ENCODE measurements around the gene NEU1. TPM values are rescaled to one million over a fixed set of nuclear protein-coding genes. Genes with fewer than 3 reads are reported as not detected.

The NEU1 gene
- total and polyA plus RNA-seq, 2 of the 8 experiments (the other 6 are each of a cell fraction or from before 2014, with no cell fraction given), result 41.2 to 72.1 TPM

DNA sequence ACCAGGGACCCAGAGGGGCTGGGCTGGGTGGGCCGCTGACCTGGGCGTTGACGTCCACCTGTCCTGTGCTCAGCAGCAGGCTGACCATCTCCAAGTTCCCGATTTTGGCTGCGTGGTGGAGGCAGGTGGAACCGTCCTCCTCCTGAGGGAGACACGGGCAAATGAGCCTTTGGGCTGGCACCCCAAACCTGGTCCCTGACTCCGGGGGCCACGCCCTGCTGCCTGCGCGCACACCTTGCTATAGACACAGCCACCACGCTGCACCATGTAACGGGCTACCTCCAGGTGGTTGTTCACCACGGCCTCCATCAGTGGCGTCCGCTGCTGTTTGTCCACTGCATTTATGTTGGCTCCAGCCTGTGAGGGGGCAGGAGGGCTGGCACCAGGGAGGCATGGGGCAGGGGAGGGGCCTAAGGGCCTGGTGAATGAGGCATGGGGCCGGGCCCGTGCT, 23.9 kb upstream of the NEU1 start:
- H3K79me1 ChIP-seq (ENCODE audit: low read depth, low read length), result no peaks in the 10 kb centered on the region; the same call in 1 of the 2 replicates
- no peak overlapping the region for H2BK5ac ChIP-seq (ENCODE audit: low read depth, low read length)
- H3K4me1 ChIP-seq (replicated peaks in 1 of 4; ENCODE audit: control insufficient read depth in 3 of 4, insufficient read depth in 4 of 4, low read length in 3 of 4), result no peaks in the 10 kb centered on the region
- no peak overlapping the region for H2AFZ ChIP-seq (ENCODE audit: low read length)
- no peak overlapping the region for H2AK5ac ChIP-seq (ENCODE audit: low read depth, low read length)
- peaks cover 34 to 81% (median 68%) of the 10 kb centered on the region in 4 experiments for H3K36me3 ChIP-seq (ENCODE audit: control insufficient read depth in 2 of 4, insufficient read depth in 4 of 4, low read length in 3 of 4)
- H2BK15ac ChIP-seq (ENCODE audit: low read length), result no peak overlapping the region
- H3K23ac ChIP-seq (ENCODE audit: insufficient read length), result no peak overlapping the region
- H3K56ac ChIP-seq (replicated peaks; ENCODE audit: insufficient read length, low read depth, low read length), result no peak overlapping the region
- H4K8ac ChIP-seq (ENCODE audit: extremely low read depth, insufficient read depth, low read length), result no peak overlapping the region; the same call in 1 of the 2 replicates
- ChIA-PET CTCF (ENCODE audit: partially characterized antibody) (interaction anchor here (0.6 to 4.9 kb wide), 6 partner anchors 9 to 226 kb away, joined by 3 to 59 read pairs (median 4); partner anchors contain the start of genes C6orf47 and SLC44A4), POLR2A (ENCODE audit: partially characterized antibody) (interaction anchor here (0.8 to 4.2 kb wide), 3 partner anchors 11 to 223 kb away, joined by 3 to 21 read pairs (median 3); partner anchors contain the start of gene EHMT2)
- H4K5ac ChIP-seq (ENCODE audit: insufficient read length, low read depth, low read length), result no peak overlapping the region
- H3K14ac ChIP-seq (ENCODE audit: insufficient read length), result no peak overlapping the region
- 96% methylated on average over 18 of the region's 18 CpGs; no CpG with 5 or more reads in 1 of the 2 experiments for WGBS, 2 experiments (ENCODE audit: extremely low coverage in 1 of 2, insufficient coverage in 1 of 2, insufficient read length in 1 of 2, insufficient replicate concordance in 2 of 2, low coverage in 1 of 2, low lambda C conversion rate in 2 of 2, missing lambda C conversion rate in 1 of 2)
- H4K91ac ChIP-seq (replicated peaks; ENCODE audit: insufficient read length, low read length), result no peak overlapping the region
- H3K4me2 ChIP-seq (ENCODE audit: insufficient read depth in 1 of 2, low read depth in 2 of 2, low read length in 2 of 2), result no peak overlapping the region
- H3K18ac ChIP-seq (ENCODE audit: extremely low read depth, low read length), result no peak overlapping the region
- H3K23me2 ChIP-seq (ENCODE audit: low read depth, low read length), result no peaks in the 10 kb centered on the region
- no peaks in the 10 kb centered on the region for H3K27me3 ChIP-seq (replicated peaks in 1 of 4; ENCODE audit: control insufficient read depth in 3 of 4, extremely low read depth in 1 of 4, insufficient read depth in 3 of 4, low read length in 3 of 4)
- FAIRE-seq, result no peak
- TF ChIP-seq RNF2 (IDR thresholded peaks at IDR 0.05; ENCODE audit: borderline replicate concordance, low read depth, low read length, missing control alignments, poor library complexity, severe bottlenecking), result no peak
- TF ChIP-seq CBX8 (IDR thresholded peaks at IDR 0.05; ENCODE audit: borderline replicate concordance, low read depth, low read length), result no peak
- no peak for TF ChIP-seq SIRT6 (IDR thresholded peaks at IDR 0.05; ENCODE audit: low read length)
- TF ChIP-seq CTBP2 (IDR thresholded peaks at IDR 0.05; ENCODE audit: borderline replicate concordance, insufficient read depth, insufficient read length, low read length), result no peak
- TF ChIP-seq SP1 (IDR thresholded peaks at IDR 0.05; ENCODE audit: low read depth, low read length), result no peak
- TF ChIP-seq TEAD4 (IDR thresholded peaks at IDR 0.05; ENCODE audit: low read depth, low read length), result no peak
- TF ChIP-seq SIX5 (IDR thresholded peaks at IDR 0.05; ENCODE audit: low read depth, low read length), result no peak
- no peak for TF ChIP-seq USF2 (IDR thresholded peaks at IDR 0.05; ENCODE audit: low read length)
- TF ChIP-seq CREB1 (IDR thresholded peaks at IDR 0.05), result no peak
- no peak for TF ChIP-seq SP4 (IDR thresholded peaks at IDR 0.05; ENCODE audit: low read length)
- no peak for TF ChIP-seq ASH2L (IDR thresholded peaks at IDR 0.05; ENCODE audit: low read length)
- no peak for TF ChIP-seq KDM4A (IDR thresholded peaks at IDR 0.05; ENCODE audit: low read depth, low read length, severe bottlenecking)
- TF ChIP-seq CEBPB (IDR thresholded peaks at IDR 0.05; ENCODE audit: low read depth, low read length), result no peak
- no peak overlapping the region for H3K27ac ChIP-seq (ENCODE audit: low read depth, low read length)
- DNase-seq (ENCODE audit: low read depth in 1 of 2, low spot score in 2 of 2), result no peak
- H3K4me3 ChIP-seq (ENCODE audit: extremely low read depth in 1 of 4, insufficient read depth in 2 of 4, low read depth in 3 of 4, low read length in 4 of 4), result no peak overlapping the region
- no peak overlapping the region for H2BK20ac ChIP-seq (ENCODE audit: low read length)
- no peaks in the 10 kb centered on the region for H3K9me3 ChIP-seq (ENCODE audit: insufficient read depth in 2 of 2, low read depth in 1 of 2, low read length in 1 of 2)
- no peak overlapping the region for H2BK120ac ChIP-seq (replicated peaks; ENCODE audit: low read depth, low read length)
- no peak overlapping the region for H3K9ac ChIP-seq (replicated peaks in 1 of 4; ENCODE audit: extremely low read depth in 1 of 4, low read depth in 3 of 4, low read length in 3 of 4)
- no peak overlapping the region for H2BK12ac ChIP-seq (ENCODE audit: low read depth, low read length)
- no peaks in the 10 kb centered on the region; a peak in 1 of 4 replicates for H3K79me2 ChIP-seq (ENCODE audit: control insufficient read depth in 1 of 2, insufficient read depth in 2 of 2, low read length in 2 of 2)
- no peak overlapping the region for H3K4ac ChIP-seq (replicated peaks; ENCODE audit: insufficient read length, low read depth, low read length)
- peaks cover 4 to 20% of the 10 kb centered on the region in 2 experiments for H4K20me1 ChIP-seq (replicated peaks in 1 of 2; ENCODE audit: control insufficient read depth in 1 of 2, insufficient read depth in 2 of 2, low read length in 2 of 2)
